LoVo (cell line): ENCODE data around the gene GTF2H4.
A peak's percentile ranks its signal among the peaks of the same experiment; 100 is the strongest.
"Not testable (repeated sequence)": the region's sequence is repeated elsewhere in the genome, so short reads cannot be mapped to it uniquely, and the experiment has no call there.

Source experiments
- DNase-seq: peaks from one replicate; pipeline ENCODE4 v3.0.0-alpha.2; 2016; ENCODE audit warnings: low spot score

The GTF2H4 gene

DNA sequence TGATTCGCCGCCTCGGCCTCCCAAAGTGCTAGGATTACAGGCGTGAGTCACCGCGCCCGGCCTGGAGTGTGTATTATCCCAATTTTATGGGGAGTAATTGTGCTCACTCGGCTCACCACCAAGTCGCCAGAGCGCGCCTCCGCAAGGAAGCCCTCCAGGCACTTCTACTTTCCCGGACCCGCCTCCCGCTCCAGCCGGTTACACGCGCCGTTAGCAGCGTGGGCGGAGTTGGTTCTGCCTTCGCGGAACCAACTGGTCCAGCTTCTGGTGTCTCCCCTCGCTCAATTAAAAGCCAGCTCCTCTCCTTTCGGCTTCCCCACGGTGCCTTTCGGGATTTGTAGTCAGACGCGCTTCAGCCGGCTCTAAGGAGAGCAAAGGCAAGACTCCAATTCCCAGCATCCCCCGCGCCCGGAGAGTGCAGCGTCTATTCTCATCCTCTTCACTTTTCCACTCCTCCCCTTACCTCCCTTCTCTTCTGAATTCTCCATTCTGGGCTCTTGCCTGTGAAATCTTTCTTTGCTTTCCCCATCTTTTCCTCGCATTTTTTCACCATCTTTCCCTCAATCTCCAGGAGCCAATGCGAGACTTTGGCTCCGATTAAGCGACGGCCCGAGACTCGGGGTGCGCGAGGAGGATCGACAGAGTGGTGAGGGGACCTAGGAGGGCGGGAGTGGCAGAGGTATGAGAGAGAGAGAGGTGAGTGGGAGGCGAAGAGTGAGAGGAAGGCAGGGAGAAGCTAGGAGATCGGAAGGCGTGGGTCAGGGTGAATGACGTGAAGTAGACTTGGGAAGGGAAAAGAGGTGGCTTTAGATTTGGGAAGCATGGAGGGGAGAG is at the start of gene GTF2H4:
GTF2H4 (plus strand) TSS at position 450 of the 834 bp plus-strand sequence.
- DNase-seq, result peak; percentile 98

- DNase-seq, result not testable (repeated sequence)
These were observed 48.3 kb upstream of the GTF2H4 start for GRCh38 chr6:30859726-30860125.

DNA sequence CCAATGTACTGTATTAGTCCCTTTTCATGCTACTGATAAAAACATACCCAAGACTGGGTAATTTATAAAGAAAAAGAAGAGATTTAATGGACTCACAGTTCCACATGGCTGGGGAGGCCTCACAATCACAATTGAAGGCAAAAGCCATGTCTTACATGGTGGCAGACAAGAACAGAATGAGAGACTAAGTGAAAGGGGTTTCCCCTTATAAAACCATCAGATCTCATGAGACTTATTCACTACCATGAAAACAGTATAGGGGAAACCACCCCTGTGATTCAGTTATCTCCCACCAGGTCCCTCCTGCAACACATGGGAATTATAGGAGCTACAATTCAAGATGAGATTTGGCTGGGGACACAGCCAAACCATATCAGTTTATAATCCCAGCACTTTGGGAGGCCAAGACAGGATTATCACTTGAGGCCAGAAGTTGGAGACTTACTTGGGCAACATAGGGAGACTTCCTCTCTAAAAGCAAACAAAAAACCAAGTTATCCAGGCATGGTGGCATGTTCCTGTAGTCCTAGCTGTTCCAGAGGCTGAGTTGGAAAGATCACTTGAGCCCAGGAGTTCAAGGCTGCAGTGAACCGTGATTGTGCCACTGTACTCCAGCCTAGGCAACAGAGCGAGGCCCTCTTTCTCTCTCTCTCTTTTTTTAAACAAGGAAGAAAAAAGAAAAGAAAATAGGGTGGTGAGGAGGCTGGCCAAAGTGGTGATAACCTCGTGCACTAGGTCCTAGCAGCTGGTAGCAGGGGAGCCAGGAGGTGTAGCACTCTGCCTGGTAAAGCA is 46.6 kb upstream of the GTF2H4 start:
- DNase-seq, result no peak

- DNase-seq, result no peak
These were observed 45.7 kb upstream of the GTF2H4 start for GRCh38 chr6:30862156-30862875.

GRCh38 chr6:30864325-30864724 is 43.7 kb upstream of the GTF2H4 start:
- DNase-seq, result no peak

- not testable (repeated sequence) for DNase-seq
These were observed 38.7 kb upstream of the GTF2H4 start for GRCh38 chr6:30869241-30869749.

GRCh38 chr6:30870546-30870945 is 37.5 kb upstream of the GTF2H4 start:
- no peak for DNase-seq

DNA sequence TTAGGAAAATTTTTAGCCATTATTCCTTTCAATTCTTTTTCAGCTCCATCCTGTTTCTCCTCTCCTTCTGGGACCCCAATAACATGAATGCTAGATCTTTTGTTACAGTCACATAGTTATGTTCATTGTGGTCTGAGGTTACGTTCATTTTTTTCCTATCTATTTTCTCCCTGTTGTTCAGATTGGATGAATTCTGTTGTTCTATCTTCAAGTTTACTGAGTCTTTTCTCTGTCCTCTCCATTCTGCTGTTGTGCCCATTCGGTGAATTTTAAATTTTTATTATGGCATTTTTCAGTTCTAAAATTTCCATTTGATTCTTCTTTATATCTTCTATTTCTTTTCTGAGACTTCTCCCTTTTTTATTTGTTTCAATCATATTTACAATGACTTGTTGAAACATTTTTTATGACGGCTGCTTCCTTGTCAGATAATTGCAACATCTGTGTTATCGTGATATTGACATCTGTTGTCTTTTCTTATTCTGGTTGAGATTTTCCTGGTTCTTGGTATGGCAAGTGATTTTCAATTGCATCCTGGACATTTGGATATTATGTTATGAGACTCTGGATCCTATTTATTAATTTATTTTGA is 36.3 kb upstream of the GTF2H4 start:
- no peak for DNase-seq

DNA sequence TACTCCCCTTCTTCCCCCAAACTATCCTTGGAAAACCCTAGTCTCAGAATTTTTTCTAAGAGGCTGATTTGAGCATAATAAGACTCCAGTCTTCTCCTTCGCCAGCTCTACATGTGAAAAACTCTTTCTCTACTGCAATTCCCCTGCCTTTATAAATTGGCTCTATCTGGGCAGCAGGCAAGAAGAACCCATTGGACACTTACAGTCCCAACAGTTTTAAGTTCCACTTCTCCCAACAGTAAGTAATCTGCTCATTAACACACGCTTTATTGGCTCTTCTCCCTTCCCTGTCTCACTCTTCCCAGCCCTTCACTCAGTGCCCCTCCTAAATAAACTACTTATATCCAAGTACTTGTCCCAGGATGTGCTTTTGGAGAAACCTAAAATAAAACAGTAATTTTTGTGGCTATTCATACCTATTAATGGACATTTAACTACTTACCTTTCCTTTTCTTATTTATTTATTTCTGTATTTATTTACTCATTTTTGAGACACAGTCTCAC is 34.8 kb upstream of the GTF2H4 start:
- no peak for DNase-seq

DNA sequence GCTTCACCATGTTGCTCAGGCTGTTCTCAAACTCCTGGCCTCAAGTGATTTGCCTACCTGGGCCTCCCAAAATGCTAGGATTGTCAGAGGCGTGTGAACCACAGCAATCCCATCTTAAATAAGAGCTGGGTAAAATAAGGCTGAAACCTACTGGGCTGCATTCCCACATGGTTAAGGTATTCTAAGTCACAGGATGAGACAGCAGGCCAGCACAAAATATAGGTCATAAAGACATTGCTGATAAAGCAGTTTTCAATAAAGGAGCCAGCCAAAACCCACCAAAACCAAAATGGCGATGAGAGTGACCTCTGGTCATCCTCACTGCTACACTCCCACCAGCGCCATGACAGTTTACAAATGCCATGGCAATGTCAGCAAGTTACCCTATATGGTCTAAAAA is 34.2 kb upstream of the GTF2H4 start:
- DNase-seq, result not testable (repeated sequence)

DNA sequence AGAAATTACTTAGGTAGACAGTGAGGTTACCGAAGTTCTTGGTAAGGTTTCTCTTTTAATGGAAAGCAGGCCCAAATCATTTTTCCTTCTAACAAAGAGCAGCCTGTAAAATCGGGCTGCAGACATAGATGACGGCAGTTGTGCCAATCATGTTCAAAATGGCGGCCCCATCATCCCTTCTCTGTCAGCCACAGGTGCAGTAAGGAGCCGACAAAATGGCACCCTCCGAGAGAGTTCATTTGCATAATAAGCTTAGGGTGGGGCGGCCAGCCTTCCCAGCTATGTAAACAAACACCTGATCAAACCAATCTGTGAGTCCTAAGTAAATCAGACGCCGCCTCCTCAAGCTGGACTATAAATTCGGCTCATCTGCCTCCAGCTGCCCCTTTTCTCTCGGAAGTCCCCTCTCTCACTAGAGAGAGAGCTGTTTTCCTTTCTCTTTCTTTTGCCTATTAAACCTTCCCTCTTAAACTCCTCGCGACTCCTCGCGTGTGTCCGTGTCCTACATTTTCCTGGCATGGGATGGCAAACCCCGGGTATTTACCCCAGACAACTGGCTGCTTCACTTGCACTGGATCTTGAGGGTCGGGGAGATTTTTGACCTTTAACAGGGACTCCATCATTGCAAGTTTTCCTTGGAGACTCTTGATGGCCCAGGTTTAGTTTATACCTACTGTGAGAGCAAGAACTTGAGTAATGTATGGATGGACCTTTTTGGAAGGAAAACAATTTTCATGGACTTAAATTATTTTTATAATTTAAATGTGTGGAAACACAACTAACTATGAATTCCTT is 32.6 kb upstream of the GTF2H4 start:
- no peak for DNase-seq

- no peak for DNase-seq
These were observed 31.8 kb upstream of the GTF2H4 start for GRCh38 chr6:30876039-30876730.

DNA sequence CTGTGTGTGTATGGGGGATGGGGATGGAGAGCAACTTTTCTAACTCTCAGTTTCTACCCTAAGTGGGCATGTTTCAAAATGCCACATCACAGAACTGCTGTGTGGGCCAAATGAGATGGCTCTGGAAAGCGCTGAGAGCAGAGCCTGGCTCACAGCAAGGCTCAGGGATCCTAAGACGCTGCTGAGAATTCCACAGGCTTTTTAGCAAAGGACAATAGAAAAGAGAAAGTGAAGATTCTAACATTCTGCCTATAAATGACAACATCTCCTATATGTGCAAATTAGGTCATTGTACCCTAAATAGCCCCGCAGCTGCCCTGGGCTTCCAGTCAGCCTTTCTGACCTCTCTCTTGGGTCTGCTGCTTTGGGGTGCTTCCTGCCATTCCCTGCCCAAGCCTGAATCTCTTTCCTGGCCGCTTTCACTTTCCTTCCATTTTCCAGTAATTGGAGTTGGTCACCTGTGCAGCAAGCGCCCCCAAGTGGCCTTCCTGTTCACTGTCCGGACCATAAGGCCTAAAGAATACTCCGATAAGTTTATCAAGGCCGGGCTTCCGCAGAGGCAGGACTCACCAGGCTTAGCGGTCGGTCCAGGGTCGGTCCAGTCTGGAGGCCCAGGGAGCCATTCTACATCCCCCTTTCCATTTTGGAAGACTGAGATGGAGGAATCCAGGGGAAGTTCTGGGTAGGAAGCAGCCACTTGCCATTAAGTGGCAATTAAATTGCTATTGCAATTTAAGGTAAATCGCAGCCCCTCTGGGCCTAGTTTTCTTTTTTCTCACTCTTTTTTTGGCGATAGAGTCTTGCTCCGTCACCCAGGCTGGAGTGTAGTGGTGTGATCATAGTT is 30.4 kb upstream of the GTF2H4 start:
- peak; percentile 87 for DNase-seq

DNA sequence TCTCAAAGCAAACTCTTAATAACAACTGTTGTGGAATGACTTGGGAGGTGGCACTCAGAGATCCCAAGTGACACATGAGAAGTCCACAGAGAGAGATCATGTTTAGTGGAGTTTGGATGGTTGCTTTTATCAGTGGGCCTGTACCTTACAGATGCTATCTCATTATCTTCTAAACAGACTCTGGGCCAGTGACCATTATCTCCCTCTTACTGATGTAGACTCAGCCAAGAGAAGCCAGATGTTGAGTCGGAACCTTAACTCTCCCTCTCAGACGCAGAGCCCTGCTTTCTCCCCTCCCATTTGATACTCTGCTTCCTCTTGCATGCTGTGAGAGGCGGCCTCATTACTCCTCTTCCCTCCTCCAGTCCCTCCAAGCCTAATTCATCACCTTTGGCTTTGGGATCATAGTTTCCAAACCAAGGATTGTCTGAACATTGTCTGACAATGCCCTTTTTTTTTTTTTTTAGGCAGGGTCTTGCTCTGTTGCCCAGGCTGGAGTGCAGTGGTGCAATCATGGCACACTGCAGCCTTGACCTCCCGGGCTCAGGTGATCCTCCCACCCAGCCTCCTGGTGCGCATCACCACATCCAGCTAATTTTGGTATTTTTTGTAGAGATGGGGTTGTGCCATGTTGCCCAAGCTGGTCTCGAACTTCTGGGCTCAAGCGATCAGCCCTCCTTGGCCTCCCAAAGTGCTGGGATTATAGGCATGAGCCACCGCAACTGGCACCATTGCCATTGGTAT is 28.2 kb upstream of the GTF2H4 start:
- no peak for DNase-seq

- no peak for DNase-seq
These were observed 27.2 kb upstream of the GTF2H4 start for GRCh38 chr6:30880698-30881252.

GRCh38 chr6:30881392-30882203 is 26.4 kb upstream of the GTF2H4 start:
- no peak for DNase-seq

- no peak for DNase-seq
These were observed 25.7 kb upstream of the GTF2H4 start for GRCh38 chr6:30882204-30882758.
